ENCODE results near the gene GNG12.

The GNG12 gene

GRCh38 chr1:67769633-67770256, 63.5 kb downstream of the GNG12 start:
- TF ChIP-seq, protein P1, sequence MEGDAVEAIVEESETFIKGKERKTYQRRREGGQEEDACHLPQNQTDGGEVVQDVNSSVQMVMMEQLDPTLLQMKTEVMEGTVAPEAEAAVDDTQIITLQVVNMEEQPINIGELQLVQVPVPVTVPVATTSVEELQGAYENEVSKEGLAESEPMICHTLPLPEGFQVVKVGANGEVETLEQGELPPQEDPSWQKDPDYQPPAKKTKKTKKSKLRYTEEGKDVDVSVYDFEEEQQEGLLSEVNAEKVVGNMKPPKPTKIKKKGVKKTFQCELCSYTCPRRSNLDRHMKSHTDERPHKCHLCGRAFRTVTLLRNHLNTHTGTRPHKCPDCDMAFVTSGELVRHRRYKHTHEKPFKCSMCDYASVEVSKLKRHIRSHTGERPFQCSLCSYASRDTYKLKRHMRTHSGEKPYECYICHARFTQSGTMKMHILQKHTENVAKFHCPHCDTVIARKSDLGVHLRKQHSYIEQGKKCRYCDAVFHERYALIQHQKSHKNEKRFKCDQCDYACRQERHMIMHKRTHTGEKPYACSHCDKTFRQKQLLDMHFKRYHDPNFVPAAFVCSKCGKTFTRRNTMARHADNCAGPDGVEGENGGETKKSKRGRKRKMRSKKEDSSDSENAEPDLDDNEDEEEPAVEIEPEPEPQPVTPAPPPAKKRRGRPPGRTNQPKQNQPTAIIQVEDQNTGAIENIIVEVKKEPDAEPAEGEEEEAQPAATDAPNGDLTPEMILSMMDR (conservative IDR thresholded peaks at IDR 0.05; ENCODE audit: low read depth, low read length): no peak
- no peak for DNase-seq (ENCODE audit: low read depth)

GRCh38 chr1:67768480-67768879, 64.8 kb downstream of the GNG12 start:
- DNase-seq (ENCODE audit: low read depth): no peak
- no peak overlapping the region for H3K4me3 ChIP-seq (ENCODE audit: low read length)
- TF ChIP-seq, protein P1 (conservative IDR thresholded peaks at IDR 0.05; ENCODE audit: low read depth, low read length): no peak

More at GRCh38 chr1:67769633-67770256, 63.5 kb downstream of the GNG12 start:
- no peak overlapping the region for H3K4me3 ChIP-seq (ENCODE audit: low read length)

DNA sequence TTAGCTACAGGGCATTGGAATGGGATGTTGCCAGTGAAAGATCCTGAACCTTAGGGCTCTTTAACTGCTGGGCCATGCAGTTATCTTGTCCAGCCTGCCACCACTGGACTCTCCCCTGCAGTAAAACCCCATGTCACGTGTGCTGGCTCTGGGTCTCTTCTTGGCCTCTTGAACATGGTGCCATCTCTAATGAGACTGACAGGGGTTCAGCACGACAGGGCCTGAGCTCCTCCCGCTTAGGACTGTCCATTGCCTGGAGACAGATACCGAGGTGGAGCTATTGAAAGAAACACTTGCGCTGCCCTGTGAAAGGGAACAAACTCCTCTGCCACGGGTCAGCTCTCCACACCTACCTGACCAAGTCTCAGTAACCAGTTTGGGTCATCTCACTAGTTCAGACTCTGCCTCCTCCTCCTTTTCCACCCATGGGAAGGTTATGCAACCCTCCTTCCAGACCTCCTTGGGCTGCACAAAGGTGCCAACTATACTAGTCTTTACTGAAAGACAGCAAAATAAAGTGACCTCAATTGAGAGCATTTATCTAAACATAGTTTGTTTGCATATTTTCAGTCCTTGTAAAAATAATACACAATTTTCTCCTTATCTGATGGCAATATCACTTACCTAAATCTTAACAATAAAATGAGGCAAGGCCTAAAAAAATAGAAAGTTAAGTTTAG, 66.0 kb downstream of the GNG12 start:
- H3K4me3 ChIP-seq (ENCODE audit: low read length): no peak overlapping the region
- no peak for DNase-seq (ENCODE audit: low read depth)
- TF ChIP-seq, protein P1 (conservative IDR thresholded peaks at IDR 0.05; ENCODE audit: low read depth, low read length): no peak

GRCh38 chr1:67766141-67766978, 66.9 kb downstream of the GNG12 start:
- TF ChIP-seq, protein P1 (conservative IDR thresholded peaks at IDR 0.05; ENCODE audit: low read depth, low read length): peak; percentile 69
- DNase-seq (ENCODE audit: low read depth): peak; percentile 73
- no peak overlapping the region for H3K4me3 ChIP-seq (ENCODE audit: low read length)

DNA sequence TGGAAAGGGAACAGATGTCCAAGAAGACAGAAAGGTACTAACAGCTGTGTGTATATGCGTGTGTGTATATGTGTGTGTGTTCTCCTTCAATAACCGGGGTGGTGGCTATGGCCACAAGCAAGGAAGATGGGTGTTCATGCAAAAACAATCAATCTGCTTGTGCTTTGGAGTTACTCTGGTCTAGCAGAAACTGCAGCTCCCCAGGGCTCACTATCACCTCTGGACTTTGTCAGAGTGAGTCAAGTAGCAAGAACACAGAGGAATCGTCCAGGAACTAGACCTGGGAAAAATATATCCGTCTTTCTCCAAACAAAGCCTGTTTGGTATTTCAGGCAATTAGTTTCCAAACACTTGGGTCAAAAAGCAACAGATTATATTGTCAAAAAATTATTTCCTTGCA, 68.6 kb downstream of the GNG12 start:
- TF ChIP-seq, protein P1 (conservative IDR thresholded peaks at IDR 0.05; ENCODE audit: low read depth, low read length): no peak
- H3K4me3 ChIP-seq (ENCODE audit: low read length): no peak overlapping the region
- no peak for DNase-seq (ENCODE audit: low read depth)

GRCh38 chr1:67761730-67762129, 71.5 kb downstream of the GNG12 start:
- DNase-seq (ENCODE audit: low read depth): no peak
- TF ChIP-seq, protein P1 (conservative IDR thresholded peaks at IDR 0.05; ENCODE audit: low read depth, low read length): no peak
- H3K4me3 ChIP-seq (ENCODE audit: low read length): no peak overlapping the region

All from retinal pigment epithelial cell (primary cell).